GM19239 (cell line): Measurements from ENCODE around the gene SLC18A2.
"Not testable (repeated sequence)": the region's sequence is repeated elsewhere in the genome, so short reads cannot be mapped to it uniquely, and the experiment has no call there.

Experiments used
- DNase-seq: peaks from one replicate; pipeline ENCODE4 v3.0.0; 2011; ENCODE audit warnings: low spot score; ENCODE audit not compliant: insufficient read length
- FAIRE-seq: peaks from 2 replicates; lab custom pipeline; 2011; peaks lifted over from hg19 to GRCh38; lab: Jason Lieb, UNC

The SLC18A2 gene

DNA sequence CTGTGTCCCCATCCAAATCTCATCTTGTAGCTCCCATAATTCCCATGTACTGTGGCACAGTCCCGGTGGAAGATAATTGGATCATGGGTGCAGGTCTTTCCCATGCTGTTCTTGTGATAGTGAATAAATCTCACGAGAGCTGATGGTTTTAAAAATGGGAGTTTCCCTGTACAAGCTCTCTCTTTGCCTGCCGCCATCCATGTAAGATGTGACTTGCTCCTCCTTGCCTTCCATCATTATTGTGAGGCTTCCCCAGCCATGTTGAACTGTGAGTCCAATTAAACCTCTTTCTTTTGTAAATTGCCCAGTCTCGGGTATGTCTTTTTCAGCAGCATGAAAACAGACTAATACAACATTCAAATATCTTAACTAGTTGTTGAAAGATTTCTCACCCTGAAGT, 10.8 kb upstream of the SLC18A2 start:
- not testable (repeated sequence) for DNase-seq, FAIRE-seq

DNA sequence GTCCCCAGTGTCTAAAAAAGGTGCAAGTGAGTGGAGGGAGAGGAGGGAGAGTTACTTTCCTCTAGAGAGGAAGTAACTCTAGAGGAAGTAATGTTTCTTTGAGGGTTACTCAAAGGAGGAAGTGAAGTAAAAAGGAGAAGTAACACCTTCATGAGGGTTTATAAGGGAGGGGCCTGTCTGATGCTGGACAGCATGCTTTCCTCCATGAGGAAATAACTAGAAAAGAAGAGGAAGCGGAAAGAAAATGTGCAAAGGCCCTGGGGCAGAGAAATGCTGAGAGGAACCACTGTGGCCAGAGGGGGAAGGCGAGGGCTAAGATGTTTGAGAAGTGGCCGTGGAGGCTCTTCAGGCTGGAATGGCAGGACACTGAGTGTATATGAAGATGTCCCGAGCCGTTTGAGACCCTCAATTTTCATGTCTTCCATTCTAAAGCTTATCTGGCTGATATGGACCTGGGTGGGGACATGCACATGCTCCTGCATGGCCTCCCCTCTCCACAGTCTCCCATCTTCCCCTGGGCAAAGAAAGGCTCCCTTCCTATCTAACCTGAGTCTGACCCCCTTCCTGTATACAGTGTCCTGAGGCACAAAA, 3.4 kb upstream of the SLC18A2 start:
- DNase-seq (no peak), FAIRE-seq (no peak)

DNA sequence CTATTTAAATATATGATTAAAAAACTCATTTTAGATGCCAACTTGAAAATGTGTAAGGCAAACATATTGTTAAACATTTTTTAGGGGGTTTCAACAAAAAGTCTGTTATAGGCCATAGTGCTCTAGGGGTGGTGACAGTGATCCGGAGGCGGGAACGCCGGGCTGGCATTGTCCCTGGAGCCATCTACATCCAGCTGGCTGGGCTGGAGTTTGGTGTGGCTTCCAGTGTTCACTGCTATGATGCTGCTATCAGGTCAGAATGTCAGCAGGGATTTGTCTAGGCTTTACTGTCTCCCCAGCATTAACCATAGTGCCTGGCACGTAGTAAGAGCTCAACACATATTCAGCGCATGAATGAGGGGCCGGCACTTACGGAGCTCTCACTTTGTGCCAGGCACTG, 1.9 kb upstream of the SLC18A2 start:
- no peak for FAIRE-seq

DNA sequence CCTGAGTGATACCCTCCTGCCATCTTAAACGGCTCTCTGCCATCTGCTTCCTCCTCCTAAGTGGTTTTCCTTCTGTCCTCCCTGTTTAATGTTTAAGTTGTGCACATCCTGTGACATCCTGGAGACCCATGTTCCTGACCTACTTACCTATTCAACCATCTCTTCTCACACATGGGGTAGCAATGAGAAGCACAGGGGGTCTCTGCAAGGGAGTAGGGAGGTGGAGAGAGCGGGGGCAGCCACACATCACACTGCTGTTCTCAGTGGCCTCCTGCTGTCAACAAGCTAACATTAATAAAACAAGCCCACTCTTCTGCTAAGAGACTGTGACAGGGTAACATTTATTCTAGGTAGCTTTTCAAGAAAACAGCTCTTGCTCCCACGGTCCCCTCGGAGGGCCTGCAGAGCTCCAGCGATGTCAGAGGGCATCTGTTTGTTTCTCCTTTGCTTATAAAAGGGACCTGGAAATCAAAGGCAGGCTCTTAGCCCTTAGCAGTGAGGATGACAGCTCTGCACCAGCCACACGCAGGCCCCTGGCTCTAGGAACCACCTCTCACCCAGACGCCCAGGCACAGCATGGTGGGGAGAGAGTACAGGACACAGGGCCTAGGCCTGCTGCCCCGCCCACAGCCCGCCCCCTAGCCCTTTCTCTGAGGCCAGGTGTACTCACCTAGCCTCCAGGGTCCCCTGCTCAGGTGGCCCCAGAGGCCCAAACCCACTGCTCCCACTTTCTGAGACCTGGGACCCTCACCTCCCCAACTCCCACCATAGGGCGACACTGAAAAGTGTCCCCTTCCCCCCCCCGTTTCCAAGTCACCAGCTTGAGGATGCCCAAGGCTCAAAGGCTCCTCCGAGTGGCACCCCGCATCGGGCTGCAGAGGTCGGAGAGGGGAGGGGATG, 943 bp upstream of the SLC18A2 start:
- DNase-seq (no peak), FAIRE-seq (no peak)

More for the DNA sequence above, 1.9 kb upstream of the SLC18A2 start:
- DNase-seq: no peak

DNA sequence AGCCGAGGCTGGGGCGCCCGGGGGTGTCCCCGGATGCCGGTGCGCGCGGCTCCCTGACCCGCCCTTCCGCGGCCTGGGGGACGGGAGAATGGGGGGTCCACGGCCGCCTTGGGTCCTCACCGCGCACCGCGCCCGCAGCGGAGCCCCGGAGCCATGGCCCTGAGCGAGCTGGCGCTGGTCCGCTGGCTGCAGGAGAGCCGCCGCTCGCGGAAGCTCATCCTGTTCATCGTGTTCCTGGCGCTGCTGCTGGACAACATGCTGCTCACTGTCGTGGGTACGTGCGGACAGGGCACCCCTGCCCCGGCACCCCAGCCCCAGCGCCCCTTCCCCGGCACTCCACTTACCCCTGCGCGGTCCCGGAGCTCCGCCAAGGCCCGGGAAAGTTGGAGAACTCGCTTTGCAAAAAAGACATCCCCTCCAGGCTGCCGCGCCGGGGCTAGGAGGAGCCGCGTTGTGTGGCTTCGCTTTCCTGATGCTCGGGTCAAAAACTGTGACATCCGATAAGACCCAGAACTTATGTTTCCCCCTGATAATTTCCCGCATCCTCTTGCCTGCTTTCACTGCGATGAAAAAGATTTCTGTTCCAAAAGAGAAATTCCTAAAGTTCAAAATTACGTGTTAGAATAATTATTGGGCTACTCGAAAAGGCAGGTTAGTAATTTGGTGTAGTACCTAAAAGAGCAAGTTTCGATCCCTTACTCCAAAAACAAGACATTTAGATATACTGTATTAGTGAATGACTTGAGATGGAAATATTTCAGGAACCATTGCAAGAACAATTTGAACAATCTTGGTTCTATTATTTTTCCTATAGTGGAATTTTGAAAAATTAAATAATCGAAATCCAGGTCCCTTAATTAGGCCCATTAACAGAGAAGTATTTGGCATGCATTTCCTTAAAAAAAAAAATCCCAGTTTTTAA, 888 bp downstream of the SLC18A2 start:
- DNase-seq: no peak
- no peak for FAIRE-seq

DNA sequence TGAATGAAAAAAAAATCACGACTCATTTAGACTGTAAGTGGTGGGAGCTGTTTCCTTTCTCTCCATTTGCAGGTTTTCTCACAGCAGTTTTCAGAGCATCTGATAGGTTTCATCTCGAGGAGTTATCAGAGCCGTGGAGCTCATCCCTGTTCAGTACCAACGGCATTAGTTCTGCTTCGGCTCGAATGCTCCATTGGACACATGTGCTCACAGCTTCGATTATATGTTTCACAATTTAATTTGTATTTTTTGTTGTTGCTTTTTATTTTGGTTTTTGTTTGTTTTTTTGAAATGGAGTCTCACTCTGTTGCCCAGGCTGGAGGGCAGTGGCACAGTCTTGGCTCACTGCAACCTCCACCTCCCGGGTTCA, 1.5 kb downstream of the SLC18A2 start:
- no peak for FAIRE-seq

DNA sequence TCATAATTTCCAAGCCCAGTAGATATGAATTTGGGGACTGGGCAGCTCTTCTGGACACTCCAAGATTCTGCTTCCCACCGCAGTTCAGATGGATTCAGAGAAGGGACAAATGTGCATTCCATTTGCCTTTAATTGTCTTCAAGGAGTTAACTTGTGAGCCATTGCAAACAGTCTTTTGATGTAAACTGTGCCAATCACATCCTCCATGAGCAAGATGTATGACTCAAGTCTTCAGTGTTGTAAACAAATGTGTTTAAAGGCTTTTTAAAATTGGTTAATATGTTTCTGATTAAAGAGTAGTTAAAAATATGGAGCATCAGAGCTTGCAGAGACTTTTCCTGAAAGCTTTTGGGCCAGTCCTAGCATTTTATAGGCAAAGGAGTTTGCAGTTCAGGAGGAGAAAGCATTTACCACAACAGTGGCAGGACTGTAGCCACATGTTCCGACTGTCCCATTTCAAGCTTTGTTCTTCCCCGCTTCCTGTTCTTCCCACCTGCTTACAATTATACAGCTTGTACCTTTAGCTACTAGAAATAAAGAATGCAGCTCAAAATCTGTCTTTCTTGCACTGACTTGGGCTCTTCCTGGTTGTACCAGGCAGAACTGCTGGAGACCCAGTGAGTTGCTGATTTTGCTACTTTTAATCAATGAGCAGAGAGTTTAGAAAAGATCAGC, 6.2 kb downstream of the SLC18A2 start:
- DNase-seq (no peak), FAIRE-seq (no peak)

More for the DNA sequence above, 1.5 kb downstream of the SLC18A2 start:
- no peak for DNase-seq

DNA sequence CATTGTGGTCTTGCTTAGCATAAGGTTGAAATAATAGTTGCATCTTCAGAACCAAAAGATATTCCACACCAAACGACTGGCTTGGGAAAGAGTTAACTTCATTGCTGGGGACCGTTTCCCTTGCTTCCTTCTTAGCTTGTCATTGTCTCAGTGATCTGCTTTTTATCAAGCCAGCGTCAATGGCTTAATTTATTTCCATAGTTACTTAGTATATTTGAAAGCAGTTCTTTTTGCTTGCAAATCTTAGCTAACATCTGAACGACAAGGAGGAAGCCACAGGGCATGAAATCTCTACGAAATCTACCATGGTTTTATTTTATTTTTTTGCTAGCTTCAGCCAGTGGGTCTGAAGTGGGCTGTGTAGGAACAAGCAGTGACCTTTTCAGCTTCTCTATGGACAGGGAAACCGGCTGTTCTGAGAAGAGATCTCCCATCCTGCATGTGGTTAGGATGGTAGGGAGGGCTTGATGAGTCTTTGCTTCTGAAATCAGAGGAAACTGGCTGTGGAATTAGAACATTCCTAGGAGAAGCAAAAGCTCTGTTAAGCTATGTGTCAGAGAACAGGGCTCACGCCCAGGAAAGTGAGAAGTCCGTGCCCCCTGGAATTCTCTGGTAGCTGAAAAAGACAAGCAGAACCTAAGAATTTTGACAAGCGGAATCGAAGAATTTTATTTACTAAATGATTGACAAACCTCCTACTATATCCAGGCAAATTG, 8.0 kb downstream of the SLC18A2 start:
- DNase-seq (no peak), FAIRE-seq (no peak)

DNA sequence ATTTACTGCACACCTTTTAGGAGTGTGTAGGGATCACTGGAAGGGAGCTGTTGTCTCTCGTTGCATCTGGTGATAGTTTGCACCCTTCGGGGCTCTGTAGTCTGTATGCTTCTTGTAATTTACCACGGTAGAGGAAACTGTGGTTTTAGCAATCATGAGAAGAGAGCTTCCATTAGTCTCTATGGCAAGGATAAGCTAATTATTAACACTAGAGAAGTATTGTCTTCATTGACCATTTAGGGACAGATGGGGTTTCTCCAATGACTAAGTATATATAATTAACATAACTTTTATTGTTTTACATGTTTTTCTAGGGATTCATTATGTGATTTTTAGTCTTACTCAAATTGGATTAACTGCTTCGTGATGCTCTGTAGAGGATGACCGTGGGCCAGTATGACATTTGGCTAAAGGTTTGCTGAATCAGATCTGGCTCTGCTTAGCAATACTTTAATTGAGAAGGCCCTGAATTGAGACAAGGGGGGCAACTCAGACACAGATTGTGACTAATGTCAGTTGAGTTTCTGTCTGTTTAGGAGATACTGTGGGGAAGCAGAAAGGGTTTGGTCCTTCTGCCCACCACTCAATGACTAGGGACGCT, 8.7 kb downstream of the SLC18A2 start:
- no peak for FAIRE-seq
- no peak for DNase-seq

DNA sequence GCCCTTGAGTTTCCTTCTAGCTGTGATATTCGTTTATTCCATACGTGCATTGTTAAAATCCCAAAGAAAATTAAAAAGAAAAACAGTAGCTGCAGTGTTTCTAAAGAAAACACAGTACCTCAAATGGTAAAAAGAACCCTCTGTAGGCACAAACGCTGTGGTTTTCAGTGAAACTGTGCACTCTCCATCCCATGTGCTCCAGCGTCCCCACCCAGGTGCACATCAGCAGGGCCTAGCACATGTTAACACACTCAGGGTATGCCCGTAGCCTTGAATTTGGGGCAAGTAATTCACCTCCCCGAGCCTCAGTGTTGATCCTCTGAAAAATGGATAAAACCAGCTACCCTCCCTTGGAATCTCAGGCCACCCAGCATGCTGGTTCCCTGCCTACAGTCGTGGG, 9.5 kb downstream of the SLC18A2 start:
- FAIRE-seq (no peak), DNase-seq (no peak)

DNA sequence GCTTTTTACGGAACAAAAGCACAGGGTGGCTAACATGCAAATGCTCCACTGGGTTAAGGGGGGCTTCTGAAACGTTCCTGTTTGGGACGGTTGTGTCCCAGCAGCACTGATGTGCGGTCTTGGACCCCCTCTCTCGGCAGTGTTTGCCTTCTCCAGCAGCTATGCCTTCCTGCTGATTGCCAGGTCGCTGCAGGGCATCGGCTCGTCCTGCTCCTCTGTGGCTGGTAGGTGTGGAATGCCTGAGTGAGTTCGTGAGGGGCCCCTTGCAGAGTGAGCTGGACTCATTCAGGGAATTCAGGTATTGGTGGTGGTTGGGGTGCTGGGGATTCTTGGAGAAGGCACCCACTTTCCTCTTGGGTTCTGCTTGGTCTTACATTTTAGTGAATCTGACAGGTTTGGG, 13.0 kb downstream of the SLC18A2 start:
- FAIRE-seq (no peak), DNase-seq (no peak)

DNA sequence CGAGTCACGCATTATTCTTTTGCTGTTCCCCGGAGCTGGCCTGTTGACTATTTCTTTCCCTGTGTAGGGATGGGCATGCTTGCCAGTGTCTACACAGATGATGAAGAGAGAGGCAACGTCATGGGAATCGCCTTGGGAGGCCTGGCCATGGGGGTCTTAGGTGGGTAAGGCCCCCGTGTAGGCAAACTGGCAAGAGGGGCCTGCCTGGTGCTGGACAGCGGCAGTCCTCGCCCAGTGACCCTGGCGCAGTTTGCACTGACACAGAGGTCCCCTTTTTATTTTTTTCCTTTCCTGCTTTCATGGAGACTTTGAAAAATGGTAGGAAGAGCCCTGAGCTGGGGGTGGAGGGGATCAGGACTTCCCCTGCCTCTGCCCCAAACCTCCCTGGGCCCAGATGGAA, 13.4 kb downstream of the SLC18A2 start:
- DNase-seq (no peak), FAIRE-seq (no peak)

DNA sequence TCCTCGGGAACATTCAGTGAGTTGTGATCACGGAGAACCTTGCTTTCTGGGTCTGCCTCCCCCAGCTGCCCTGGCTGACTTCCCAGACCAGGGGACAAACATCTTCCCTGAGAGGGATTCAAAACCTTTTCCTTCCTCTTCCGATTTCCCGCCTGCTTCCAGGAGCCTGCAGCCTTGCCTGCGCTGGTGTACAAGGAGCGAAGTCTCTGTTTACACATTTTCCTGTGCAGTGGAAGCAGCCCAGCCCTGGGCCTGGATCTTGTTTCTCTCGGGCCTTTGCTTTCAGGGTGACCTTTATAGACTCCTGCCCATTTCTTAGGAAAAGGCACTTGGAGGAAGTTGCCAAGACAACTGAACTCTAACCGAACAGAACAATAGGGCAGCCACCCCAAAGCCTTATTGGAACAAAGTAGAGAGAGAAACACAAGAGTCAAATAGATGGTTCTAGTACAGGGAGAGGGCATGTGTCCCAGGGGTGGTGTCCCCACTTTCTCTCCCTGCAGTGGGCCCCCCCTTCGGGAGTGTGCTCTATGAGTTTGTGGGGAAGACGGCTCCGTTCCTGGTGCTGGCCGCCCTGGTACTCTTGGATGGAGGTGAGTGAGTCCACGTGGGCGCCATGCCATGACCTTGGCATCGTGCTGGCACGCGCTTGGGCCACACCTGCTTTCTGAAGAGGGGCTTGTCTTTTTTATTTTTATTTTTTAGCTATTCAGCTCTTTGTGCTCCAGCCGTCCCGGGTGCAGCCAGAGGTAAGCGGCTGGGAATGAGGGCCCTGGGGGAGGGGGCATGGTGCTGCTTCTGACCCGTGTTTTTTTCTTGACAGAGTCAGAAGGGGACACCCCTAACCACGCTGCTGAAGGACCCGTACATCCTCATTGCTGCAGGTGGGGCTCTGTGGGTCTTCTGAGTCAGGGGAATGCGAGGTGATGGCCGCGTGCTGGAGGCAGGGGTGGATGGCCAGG, 14.1 kb downstream of the SLC18A2 start:
- FAIRE-seq (no peak), DNase-seq (no peak)

DNA sequence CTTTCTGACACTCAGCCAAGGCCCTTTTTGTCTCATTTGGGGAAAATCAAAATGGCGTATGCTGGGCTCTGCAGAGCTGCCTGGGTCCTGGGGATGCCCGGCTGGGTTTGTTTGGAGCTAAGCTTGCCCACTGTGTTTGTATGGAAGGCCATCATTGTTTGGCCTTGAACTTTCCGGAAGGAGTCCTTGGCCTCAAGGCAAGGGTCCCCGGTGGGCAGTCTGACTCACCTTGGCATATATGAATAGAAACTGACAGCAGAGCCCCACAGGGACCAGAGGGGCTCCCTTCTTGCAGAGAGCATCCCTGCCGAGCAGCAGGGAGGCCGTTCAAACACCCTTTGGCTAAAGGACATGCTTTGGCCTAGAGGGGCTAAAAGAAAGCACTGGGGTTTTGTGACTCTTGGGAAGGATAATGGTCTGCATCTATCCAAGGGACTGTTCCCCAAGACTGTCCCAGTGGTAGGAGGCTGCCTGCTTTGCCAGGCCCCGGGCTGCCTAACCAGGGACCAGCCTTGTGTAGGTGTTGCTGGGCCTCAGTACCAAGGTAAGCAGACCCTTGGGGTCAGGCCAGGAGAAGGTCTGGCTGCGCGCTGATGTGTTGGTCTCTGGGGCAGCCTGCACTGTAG, 15.0 kb downstream of the SLC18A2 start:
- DNase-seq (no peak), FAIRE-seq (no peak)

DNA sequence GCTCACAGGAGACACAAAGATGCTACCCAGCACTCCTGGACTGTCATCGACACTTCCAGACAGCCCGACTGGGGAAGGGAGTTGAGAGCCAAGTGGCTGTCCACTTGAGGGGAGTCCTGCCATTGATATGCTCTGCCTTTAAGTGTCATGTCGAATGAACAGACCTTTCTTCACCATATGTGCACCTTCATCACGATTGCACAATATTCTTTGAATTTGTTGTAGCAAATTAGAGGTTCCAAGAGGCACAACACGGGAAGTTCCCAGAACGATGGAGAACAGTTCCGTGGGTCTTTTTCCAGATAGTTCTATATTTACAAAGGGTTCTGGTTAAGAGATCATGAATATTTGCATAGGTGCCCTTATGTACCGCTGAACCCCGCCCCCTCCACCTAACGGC, 16.0 kb downstream of the SLC18A2 start:
- FAIRE-seq: no peak

DNA sequence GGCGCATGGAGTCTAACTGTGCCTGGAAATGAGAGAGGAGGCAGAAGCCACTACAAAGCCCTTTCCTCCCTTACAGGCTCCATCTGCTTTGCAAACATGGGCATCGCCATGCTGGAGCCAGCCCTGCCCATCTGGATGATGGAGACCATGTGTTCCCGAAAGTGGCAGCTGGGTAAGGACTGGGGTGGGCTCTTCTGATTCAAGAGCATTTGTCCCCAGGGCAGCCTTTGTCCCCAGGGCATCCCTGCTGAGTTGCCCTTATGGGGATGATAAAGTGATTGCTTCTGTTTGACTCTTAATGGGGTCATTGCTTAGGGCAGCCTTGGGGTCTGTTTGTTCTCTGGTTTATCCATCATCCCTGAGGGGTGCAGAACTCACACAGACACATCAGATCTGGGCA, 16.8 kb downstream of the SLC18A2 start:
- DNase-seq: no peak
- no peak for FAIRE-seq

More for the DNA sequence above, 16.0 kb downstream of the SLC18A2 start:
- no peak for DNase-seq

DNA sequence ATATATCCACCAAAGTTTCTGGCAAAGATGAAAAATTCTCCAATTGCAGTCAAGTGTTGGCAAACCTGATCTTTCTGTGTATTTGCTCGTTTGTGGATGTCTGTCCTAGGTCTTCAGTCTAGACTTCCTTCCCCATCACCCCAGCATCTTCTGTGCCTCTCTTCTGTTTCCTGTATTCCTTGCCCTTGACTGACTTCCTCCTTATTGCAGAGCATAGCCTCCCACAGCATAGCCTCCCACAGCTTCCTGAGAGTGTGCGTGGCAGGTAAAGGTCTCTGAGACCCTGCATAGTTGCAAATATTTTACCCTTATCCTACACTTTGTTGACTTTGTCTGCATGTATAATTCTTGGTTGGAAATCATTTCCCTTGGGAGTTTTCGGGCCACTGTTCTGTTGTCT, 18.4 kb downstream of the SLC18A2 start:
- DNase-seq (no peak), FAIRE-seq (no peak)

DNA sequence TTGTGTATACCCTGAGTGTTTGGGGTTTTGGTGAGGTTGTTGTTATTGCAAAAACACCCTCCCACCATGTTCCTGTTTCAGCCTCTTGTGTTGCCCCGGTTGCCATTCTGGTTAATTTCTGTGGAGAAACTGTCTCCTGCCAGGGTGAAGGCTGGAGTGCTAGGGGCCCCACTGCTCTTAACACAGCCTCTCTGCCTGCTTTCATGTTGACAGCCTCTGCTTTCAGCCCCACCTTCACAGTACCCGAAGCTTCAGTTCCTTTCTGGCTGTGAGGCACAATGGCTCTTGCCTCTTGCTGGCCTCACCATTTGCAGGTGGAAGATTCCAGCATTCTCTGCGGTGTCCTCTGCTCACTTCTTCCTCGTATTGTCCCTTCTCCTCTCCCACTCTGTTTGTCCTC, 19.2 kb downstream of the SLC18A2 start:
- no peak for DNase-seq
- FAIRE-seq: no peak
